Astrocyte of the cerebellum (primary cell): ENCODE results near the gene MYO10.

ENCODE experiments used
- DNase-seq: peaks from one replicate; pipeline ENCODE4 v3.0.0-alpha.2; 2011; ENCODE audit warnings: low read depth
- H3K4me3 ChIP-seq: 2 replicates; pipeline ENCODE4 v1.5.1; 2011; ENCODE audit warnings: mild to moderate bottlenecking, low read depth, low read length, moderate library complexity
- in situ Hi-C: cut with HindIII; loops from 2 replicates; pipeline ENCODE4 v1.10.0; 2017; ENCODE audit warnings: low sequenced_read_pairs
- TF ChIP-seq, protein P1 (sequence below): IDR thresholded peaks from 2 replicates; pipeline ENCODE4 v1.5.1; 2012; ENCODE audit warnings: low read length, low read depth, moderate library complexity, mild to moderate bottlenecking; ENCODE audit errors: missing control alignments

MYO10 gene

DNA sequence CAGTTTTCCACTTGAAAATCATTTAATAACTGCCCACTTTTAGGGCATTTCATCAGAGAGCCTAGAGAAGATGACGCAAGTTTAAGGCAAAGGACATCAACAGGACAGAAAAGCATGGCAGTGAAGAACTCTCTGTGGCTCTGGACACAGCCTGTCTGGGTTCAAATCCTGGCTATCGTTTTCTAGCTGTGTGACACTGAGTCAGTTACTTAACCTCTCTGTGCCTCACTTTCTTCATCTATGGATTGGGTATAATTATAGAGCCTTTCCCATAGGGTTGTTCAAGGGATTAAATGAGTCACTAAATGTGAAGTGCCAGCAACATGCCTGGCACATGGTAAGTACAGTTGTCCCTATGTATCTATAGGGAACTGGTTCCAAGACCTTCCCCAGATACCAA, 6.7 kb downstream of the MYO10 start:
- H3K4me3 ChIP-seq: no peak overlapping the region
- in situ Hi-C loops: no loop called here
- no peak for DNase-seq
- TF ChIP-seq, protein P1, sequence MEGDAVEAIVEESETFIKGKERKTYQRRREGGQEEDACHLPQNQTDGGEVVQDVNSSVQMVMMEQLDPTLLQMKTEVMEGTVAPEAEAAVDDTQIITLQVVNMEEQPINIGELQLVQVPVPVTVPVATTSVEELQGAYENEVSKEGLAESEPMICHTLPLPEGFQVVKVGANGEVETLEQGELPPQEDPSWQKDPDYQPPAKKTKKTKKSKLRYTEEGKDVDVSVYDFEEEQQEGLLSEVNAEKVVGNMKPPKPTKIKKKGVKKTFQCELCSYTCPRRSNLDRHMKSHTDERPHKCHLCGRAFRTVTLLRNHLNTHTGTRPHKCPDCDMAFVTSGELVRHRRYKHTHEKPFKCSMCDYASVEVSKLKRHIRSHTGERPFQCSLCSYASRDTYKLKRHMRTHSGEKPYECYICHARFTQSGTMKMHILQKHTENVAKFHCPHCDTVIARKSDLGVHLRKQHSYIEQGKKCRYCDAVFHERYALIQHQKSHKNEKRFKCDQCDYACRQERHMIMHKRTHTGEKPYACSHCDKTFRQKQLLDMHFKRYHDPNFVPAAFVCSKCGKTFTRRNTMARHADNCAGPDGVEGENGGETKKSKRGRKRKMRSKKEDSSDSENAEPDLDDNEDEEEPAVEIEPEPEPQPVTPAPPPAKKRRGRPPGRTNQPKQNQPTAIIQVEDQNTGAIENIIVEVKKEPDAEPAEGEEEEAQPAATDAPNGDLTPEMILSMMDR: no peak

DNA sequence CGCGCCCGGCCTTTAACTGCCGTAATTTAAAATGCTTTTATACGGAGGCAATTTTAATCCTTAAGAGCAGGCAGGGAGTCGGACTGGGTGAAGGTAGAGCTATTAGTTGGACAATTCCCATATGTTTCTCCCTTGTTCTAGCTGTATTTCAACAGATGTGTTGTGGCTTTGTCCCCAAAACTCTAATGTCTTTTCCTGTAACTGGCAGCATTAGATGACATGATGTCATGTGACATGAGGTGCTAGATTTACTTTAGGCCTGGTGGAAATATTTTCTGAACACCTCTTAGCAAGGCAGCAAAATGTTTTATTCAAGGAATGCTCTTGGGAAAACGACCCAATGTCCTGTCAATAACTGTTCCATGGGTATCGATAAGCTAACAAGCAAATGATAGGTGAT, 8.5 kb downstream of the MYO10 start:
- no peak for DNase-seq
- TF ChIP-seq, protein P1: no peak
- H3K4me3 ChIP-seq: no peak overlapping the region
- in situ Hi-C loops: no loop called here

DNA sequence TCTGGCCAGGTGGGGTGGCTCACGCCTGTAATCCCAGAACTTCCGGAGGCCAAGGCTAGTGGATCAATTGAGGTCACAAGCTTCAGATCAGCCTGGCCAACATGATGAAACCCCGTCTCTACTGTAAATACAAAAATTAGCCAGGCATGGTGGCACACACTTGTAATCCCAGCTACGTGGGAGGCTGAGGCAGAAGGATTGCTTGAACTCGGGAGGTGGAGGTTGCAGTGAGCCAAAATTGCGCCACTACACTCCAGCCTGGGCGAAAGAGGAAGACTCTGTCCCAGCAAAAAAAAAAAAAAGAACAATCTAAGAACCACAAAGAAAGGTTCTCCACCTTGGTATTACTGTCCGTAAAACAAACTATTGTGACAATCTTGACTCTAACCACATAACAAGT, 9.7 kb downstream of the MYO10 start:
- TF ChIP-seq, protein P1: no peak
- in situ Hi-C loops: no loop called here
- DNase-seq: no peak

DNA sequence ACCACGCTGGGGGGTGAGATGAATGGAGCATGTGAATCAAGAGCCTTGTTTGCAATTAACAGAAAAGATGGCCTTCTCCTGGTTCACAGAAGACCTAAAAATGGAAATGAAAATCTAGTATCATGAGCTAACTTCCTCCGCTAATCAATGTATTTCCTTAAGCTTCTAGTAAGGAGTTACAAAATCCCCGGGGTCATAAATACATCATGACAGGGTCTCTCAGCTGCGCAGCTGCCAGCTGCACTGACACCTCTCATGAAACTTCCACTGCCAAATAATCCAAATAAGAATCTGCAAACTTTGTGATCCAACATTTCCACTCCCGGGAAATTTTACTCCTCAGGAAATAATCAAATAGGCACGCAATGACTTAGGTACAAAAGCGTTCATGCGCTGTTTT, 11.9 kb downstream of the MYO10 start:
- DNase-seq: no peak
- TF ChIP-seq, protein P1: no peak
- no peak overlapping the region for H3K4me3 ChIP-seq
- in situ Hi-C loops: no loop called here

More for the DNA sequence above, 9.7 kb downstream of the MYO10 start:
- no peak overlapping the region for H3K4me3 ChIP-seq

GRCh38 chr5:16922430-16922829, 13.7 kb downstream of the MYO10 start:
- TF ChIP-seq, protein P1: no peak
- H3K4me3 ChIP-seq: no peak overlapping the region
- in situ Hi-C loops: no loop called here
- DNase-seq: no peak

GRCh38 chr5:16921211-16921610, 14.9 kb downstream of the MYO10 start:
- H3K4me3 ChIP-seq: no peak overlapping the region
- in situ Hi-C loops: no loop called here
- TF ChIP-seq, protein P1: no peak
- DNase-seq: no peak
